ENCODE results near the gene FAM193B.

The FAM193B gene

GRCh38 chr5:177530638-177531037, 23.7 kb downstream of the FAM193B start:
- ATAC-seq, result no peak
- TF ChIP-seq SNAI2 (CRISPR knock-in tag; IDR thresholded peaks at IDR 0.05) (no peak), ARNTL (CRISPR knock-in tag; IDR thresholded peaks at IDR 0.05; ENCODE audit: borderline replicate concordance, low read depth) (no peak), CSRNP3 (CRISPR knock-in tag; IDR thresholded peaks at IDR 0.05) (no peak), ZFP3 (CRISPR knock-in tag; IDR thresholded peaks at IDR 0.05) (no peak)

- no peak for TF ChIP-seq POU6F1 (CRISPR knock-in tag; IDR thresholded peaks at IDR 0.05; ENCODE audit: borderline replicate concordance, low read depth)
- no peak for TF ChIP-seq ZFP3 (CRISPR knock-in tag; IDR thresholded peaks at IDR 0.05)
- no peak for TF ChIP-seq ISL1 (CRISPR knock-in tag; IDR thresholded peaks at IDR 0.05)
- no peak for TF ChIP-seq TCF4 (CRISPR knock-in tag; IDR thresholded peaks at IDR 0.05; ENCODE audit: borderline replicate concordance)
- TF ChIP-seq ZNF70 (CRISPR knock-in tag; IDR thresholded peaks at IDR 0.05), result no peak
- TF ChIP-seq CSRNP3 (CRISPR knock-in tag; IDR thresholded peaks at IDR 0.05), result no peak
- no peak for TF ChIP-seq ZNF8 (CRISPR knock-in tag; IDR thresholded peaks at IDR 0.05)
- TF ChIP-seq ARNTL (CRISPR knock-in tag; IDR thresholded peaks at IDR 0.05; ENCODE audit: borderline replicate concordance, low read depth), result no peak
- TF ChIP-seq ZFP30 (CRISPR knock-in tag; IDR thresholded peaks at IDR 0.05), result no peak
- no peak for TF ChIP-seq SNAI2 (CRISPR knock-in tag; IDR thresholded peaks at IDR 0.05)
- TF ChIP-seq ESRRG (CRISPR knock-in tag; IDR thresholded peaks at IDR 0.05), result no peak
- no peak for ATAC-seq
Observed at GRCh38 chr5:177529247-177530203, 24.8 kb downstream of the FAM193B start.

- TF ChIP-seq ZNF8 (CRISPR knock-in tag; IDR thresholded peaks at IDR 0.05) (no peak), CSDC2 (CRISPR knock-in tag; IDR thresholded peaks at IDR 0.05) (no peak), ARNTL (CRISPR knock-in tag; IDR thresholded peaks at IDR 0.05; ENCODE audit: borderline replicate concordance, low read depth) (no peak), ZNF70 (CRISPR knock-in tag; IDR thresholded peaks at IDR 0.05) (no peak), TOX (CRISPR knock-in tag; IDR thresholded peaks at IDR 0.05; ENCODE audit: borderline replicate concordance) (no peak), ZC3H10 (CRISPR knock-in tag; IDR thresholded peaks at IDR 0.05) (no peak), GLIS3 (CRISPR knock-in tag; IDR thresholded peaks at IDR 0.05) (no peak), RARB (CRISPR knock-in tag; IDR thresholded peaks at IDR 0.05) (no peak), TCF4 (CRISPR knock-in tag; IDR thresholded peaks at IDR 0.05; ENCODE audit: borderline replicate concordance) (no peak), ZFP30 (CRISPR knock-in tag; IDR thresholded peaks at IDR 0.05) (no peak), CSRNP3 (CRISPR knock-in tag; IDR thresholded peaks at IDR 0.05) (no peak), POU6F1 (CRISPR knock-in tag; IDR thresholded peaks at IDR 0.05; ENCODE audit: borderline replicate concordance, low read depth) (no peak)
- no peak for ATAC-seq
Observed at GRCh38 chr5:177528631-177529030, 25.7 kb downstream of the FAM193B start.

GRCh38 chr5:177527595-177527994, 26.8 kb downstream of the FAM193B start:
- TF ChIP-seq RARB (CRISPR knock-in tag; IDR thresholded peaks at IDR 0.05), result no peak
- TF ChIP-seq ZNF8 (CRISPR knock-in tag; IDR thresholded peaks at IDR 0.05), result no peak
- TF ChIP-seq ZNF70 (CRISPR knock-in tag; IDR thresholded peaks at IDR 0.05), result no peak
- ATAC-seq, result no peak
